GM19193 (cell line): ENCODE measurements around the gene EPRS1.

Source experiments
- POLR2A ChIP-seq: IDR thresholded peaks from 4 replicates; pipeline ENCODE4 v1.6.1; 2011; ENCODE audit not compliant: insufficient read depth, insufficient read length; ENCODE audit errors: extremely low read depth

EPRS1 gene

DNA sequence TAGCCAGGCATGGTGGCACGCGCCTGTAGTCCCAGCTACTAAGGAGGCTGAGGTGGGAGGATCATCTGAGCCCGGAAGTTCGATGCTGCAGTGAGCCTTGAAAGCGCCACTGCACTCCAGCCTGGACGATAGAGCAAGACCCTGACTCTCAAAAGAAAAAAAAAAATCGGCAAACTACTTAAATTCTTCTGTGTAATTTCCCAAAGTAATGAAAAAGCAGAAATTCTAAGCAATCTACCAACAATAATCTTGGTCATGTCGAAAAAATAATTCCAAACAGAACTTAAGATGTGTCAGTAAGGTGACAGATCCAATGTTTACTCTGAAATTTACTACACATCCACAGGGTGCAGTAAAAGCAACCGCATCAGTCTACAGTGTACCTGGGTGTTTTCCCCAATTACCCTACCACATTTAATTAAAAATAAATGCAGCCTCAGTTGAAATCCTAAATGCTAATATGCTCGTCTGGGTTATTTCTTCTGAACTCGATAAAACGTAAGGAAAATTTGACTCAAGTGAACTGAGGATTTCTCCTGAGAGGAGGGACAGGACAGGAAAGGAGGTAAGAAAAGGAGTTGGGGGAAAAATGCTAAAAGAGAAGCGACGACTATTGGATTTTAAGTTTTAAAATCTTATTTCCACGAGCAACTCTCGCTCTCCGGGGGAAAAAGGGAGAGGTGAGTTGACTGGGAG is 801 bp downstream of the EPRS1 start:
- no peak for TF ChIP-seq POLR2A

DNA sequence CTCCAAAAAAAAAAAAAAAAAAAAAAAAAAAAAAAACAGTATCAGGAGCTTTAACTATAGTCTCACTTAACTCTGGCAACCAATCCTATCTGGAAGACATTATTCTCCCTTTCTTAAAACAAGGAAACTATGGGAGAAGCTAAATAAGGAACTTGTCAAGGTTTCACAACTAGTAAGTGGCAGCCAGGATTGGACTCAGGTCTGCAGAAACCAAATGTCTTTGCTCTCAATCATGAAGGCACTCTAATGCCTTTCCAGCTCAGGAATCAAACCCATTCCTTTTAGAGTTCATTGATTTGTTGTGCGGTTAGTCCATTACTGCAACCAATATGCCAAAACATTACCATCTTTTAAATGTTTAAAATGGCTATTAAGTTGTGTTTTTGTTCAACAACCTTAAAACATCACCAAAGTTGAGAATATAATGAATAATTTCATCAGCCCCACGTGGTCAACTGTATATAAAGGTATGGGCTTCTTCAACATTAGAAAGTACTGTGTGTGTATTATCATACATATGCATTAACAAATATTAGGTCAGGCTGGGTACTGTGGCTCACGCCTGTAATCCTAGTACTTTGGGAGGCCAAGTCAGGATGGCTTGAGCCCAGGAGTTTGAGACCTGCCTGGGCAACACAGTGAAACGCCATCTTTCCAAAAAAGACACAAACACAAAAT is 1.5 kb downstream of the EPRS1 start:
- no peak for TF ChIP-seq POLR2A

- TF ChIP-seq POLR2A = no peak
Observed at GRCh38 chr1:220043646-220044045, 2.7 kb downstream of the EPRS1 start.

DNA sequence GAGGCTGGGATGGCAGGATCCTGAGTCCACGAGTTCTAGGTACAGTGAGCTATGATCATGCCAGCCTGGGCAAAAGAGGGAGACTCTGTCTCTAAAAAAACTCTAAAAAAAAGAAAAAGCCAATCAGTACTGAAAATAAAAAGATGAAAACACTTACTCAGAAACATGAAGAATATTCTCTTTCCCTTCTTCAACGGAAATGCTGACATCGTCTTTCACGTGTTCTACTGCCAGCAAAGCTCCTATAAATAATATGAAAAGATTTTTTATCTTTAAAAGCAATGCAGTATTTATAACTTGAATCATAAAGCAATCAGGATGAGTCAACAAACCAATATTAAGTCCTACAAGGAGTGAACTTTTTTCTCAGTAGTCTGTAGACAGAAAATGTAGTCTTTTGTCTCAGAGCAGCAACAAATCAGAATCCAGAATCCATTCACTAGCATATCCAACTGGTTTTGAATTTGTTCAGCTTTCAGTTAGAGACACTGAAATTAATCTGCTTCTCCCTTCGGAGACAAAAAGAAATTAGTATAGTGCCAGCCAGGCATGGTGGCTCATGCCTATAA is 6.2 kb downstream of the EPRS1 start:
- no peak for TF ChIP-seq POLR2A

GRCh38 chr1:220038640-220039039 is 7.7 kb downstream of the EPRS1 start:
- no peak for TF ChIP-seq POLR2A

DNA sequence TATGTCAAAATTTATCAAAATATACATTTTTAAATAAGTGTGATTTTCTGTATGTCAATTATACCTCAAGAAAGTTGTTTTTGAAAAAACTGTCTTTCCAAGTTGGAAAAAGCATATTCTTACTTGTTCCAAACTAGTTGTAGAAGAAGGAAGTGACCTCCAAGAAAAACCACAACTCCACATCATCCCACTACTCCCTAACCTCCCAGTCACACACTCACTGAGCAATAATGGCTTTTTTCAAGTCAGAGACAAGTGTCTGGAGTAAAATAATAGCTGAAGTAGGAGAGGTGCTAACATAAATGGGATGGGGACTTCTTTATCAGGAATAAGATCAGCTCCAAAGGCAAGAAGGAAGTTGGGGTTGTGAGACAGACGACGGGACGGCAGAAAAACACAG is 13.4 kb downstream of the EPRS1 start:
- TF ChIP-seq POLR2A = no peak

DNA sequence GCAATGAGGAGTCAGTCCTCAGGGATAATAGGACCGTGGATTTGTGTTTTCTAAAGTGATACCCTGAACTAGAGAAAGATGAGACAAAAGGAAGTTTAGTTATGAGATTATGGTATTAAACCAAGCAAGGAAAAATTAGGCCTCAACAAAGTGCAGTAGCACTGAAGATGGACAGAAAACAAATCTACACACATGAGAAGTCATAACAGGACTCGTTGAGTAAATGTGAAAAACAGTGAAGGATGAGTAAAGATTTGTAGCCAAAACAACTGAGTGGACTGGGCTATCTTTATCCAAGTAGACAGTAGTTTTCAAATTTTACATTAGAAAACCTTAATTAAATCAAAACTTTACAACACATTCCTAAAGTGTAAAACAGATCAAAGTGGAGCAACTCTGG is 15.0 kb downstream of the EPRS1 start:
- no peak for TF ChIP-seq POLR2A

DNA sequence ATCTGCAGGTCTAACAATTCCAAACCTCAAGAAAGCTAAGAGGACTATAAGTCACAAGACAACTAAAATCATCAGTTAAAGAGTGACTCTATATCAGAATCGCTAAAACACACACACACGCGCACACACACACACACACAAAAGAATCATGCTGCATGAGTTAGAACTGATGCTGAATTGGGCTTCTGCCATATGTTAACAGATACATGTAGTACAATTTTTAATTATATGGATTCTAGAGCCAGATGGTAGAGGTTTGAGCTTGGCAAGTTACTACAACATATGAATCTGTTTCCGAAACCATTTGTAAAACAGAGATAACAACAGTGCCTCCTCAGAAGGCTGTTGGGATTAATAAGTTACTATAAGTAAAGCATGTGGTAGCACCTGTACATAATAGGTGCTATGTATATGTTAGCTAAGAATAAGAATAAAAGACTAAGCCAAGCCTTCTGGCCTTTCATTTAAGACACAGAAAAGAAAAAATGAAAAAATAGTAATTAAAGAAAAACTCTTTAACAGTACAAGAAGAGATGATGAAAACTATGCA is 17.9 kb downstream of the EPRS1 start:
- TF ChIP-seq POLR2A = no peak

DNA sequence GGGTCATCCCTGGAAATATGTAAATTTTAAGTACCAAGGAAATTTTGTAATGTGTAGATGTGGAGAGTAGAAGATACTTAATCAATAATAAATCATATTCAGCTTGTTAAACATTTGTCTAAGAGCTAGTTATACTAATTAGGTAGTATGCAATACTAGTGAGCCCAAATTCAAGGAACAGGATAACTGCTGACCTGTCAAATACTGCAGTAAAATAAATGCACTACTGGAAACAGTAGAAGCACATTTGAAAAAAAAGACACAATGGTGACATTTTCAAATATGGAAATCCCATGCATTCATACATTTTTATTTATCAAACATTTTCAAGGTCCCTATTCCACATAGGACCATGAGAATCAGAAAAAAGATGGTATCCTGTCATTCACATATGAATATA is 27.2 kb downstream of the EPRS1 start:
- TF ChIP-seq POLR2A = no peak

DNA sequence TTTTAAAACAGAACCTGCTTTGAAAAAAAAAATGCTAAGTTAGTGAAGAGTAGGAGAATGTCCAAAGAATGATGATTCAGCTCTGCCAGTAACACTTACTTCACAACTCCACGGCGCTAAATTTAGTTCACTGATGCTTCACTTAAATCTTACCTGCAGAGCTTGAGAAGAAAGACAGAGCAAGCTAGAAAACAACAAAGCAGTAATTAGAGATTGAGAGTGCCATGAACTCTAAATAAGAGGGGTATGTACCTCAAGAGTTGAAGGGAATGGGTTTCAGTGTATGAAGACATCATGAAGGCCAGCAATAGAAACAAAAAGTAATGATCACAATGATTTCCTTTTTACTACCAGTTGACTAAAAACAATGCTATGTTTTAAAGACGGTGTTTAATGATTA is 32.8 kb downstream of the EPRS1 start:
- no peak for TF ChIP-seq POLR2A

GRCh38 chr1:220012259-220012658 is 34.0 kb downstream of the EPRS1 start:
- TF ChIP-seq POLR2A = no peak

DNA sequence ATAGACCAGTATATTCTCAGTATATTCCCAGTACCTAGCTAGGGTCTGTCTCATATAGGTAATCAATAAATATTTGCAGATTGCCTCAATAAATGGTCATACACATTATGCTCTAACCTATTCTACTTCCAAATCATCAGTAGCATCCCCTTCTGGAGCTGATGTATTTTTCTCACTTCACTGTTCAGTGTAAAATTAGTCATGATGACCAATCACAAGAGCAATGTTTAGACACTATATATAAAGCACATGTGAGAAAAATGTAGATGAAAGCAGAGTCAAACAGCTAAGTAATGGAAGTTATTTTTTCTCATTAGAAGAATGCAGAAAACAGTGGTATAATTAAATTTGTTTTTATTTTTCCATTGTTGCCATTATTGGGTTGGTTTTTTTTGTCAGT is 34.7 kb downstream of the EPRS1 start:
- no peak for TF ChIP-seq POLR2A

DNA sequence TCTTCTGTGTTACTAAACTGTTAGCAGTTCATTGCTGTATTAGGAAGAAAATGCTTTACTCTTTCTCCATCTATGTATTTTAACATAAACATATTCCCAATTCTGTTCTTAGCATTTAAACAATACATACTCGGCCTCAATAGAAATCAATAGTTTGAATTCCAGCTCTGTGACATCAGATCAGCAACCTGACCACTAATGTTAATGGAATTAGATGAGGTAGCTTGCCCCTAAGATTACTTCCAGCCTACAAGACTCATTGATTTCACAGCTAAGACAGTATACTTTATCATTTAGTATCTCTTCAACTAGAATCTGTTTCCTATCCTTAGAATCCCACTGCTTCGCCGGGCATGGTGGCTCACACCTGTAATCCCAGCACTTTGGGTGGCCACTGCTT is 38.9 kb downstream of the EPRS1 start:
- TF ChIP-seq POLR2A = no peak

- no peak for TF ChIP-seq POLR2A
Observed at GRCh38 chr1:220005489-220005888, 40.8 kb downstream of the EPRS1 start.

DNA sequence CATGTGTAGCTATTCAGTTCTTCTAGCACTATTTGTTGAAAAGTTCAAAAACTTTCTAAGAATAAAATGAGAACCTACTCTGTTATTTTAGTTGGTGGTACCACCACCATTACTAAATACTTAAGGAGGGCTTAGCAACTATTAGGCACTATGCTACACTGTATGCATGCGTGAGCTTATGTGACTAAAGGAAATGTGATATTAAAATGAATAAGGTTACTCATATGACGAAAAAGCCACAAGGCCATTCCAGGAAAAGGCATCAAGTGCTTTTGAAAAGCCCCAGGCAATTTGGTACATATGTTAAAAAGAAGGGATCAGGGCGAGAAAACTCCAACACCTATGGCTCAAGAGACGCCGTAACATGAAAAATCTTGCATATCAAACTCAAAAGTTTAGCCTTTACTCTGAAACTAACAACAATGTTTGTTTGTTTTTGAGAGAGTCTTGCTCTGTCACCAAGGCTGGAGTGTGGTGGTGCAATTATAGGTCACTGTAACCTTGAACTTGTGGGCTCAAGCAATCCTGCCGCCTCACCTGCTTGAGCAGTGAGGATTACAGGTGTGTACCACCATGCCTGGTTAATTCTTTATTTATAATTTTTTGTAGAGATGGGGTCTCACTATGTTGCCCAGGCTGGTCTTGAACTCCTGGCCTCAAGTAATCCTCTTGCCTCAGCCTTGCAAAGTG is 42.5 kb downstream of the EPRS1 start:
- no peak for TF ChIP-seq POLR2A
